ENCODE measurements around the gene KCNQ1.

- no peak for TF ChIP-seq CTCF (conservative IDR thresholded peaks at IDR 0.05; ENCODE audit: low read length)
- TF ChIP-seq EZH2phosphoT487 (IDR thresholded peaks at IDR 0.05; ENCODE audit: borderline replicate concordance), result no peak
These were observed 64.0 kb downstream of the KCNQ1 start for GRCh38 chr11:2508793-2509192.

All from Loucy (cell line).